ENCODE measurements around the gene RPAIN.

- no peak for TF ChIP-seq CTCF (IDR thresholded peaks at IDR 0.05)
- TF ChIP-seq POLR2AphosphoS5 (IDR thresholded peaks at IDR 0.05; ENCODE audit: low read depth, low read length): no peak
- TF ChIP-seq SIN3A (IDR thresholded peaks at IDR 0.05; ENCODE audit: borderline replicate concordance, insufficient read depth, low read depth, low read length): no peak
- TF ChIP-seq REST (IDR thresholded peaks at IDR 0.05; ENCODE audit: insufficient read depth in 1 of 2, low read depth in 2 of 2, low read length in 1 of 2): no peak
- TF ChIP-seq TCF7L2 (IDR thresholded peaks at IDR 0.05; ENCODE audit: low read depth, low read length): no peak
Observed at GRCh38 chr17:5425826-5426225, 5.8 kb downstream of the RPAIN start.

Data from Panc1 (cell line).